ENCODE data around the gene GGCT. TPM values are rescaled to one million over a fixed set of nuclear protein-coding genes. Genes with fewer than 3 reads are reported as not detected.
"Not testable (repeated sequence)": the region's sequence is repeated elsewhere in the genome, so short reads cannot be mapped to it uniquely, and the experiment has no call there.

Gene GGCT
- total RNA-seq, 4 donors from 2014 or later = 4.9 to 35.9 (median 21.3) TPM

DNA sequence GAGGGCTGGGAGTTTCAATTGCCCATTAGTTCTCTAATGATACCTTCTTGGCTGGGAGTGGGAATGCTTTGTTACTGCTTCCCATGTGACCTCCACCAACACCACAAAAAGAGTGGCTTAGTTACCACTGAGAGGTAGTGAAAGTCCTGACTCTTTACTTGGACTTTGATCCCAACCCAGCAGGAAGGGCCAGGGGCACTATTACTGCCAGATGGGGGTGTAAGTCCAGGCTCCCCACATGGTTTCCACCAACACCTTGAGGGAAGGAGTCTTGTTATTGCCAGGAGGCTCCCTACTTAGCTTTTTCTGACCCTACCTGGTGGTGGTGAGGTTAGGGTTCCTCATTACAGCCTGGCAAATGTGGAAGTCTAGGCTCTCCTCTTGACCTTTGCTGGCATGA lies 11.4 kb downstream of the GGCT start:
- DNase-seq = no peak
- no peak for TF ChIP-seq CTCF (IDR thresholded peaks at IDR 0.05)
- no peak for TF ChIP-seq POLR2A (IDR thresholded peaks at IDR 0.05)
- no peaks in the 10 kb centered on the region for H3K4me1 ChIP-seq
- no peak overlapping the region for H3K27ac ChIP-seq
- no peaks in the 10 kb centered on the region for H3K27me3 ChIP-seq
- H3K36me3 ChIP-seq = no peaks in the 10 kb centered on the region
- intact Hi-C loops (cut with DNase I; ENCODE audit: low total_unique reads) = no loop called here
- no peak overlapping the region for H3K4me3 ChIP-seq
- no peaks in the 10 kb centered on the region for H3K9me3 ChIP-seq

GRCh38 chr7:30491417-30491816 lies 13.2 kb downstream of the GGCT start:
- Histone ChIP-seq H3K36me3 (no peaks in the 10 kb centered on the region), H3K27ac (no peak overlapping the region), H3K9me3 (no peaks in the 10 kb centered on the region), H3K4me3 (no peak overlapping the region), H3K4me1 (no peaks in the 10 kb centered on the region), H3K27me3 (no peaks in the 10 kb centered on the region)
- intact Hi-C loops (cut with DNase I; ENCODE audit: low total_unique reads) = no loop called here
- no peak for TF ChIP-seq POLR2A (IDR thresholded peaks at IDR 0.05)
- TF ChIP-seq CTCF (IDR thresholded peaks at IDR 0.05) = no peak
- no peak for DNase-seq

- intact Hi-C loops (cut with DNase I; ENCODE audit: low total_unique reads) = no loop called here
- TF ChIP-seq POLR2A (IDR thresholded peaks at IDR 0.05) (no peak), CTCF (IDR thresholded peaks at IDR 0.05) (no peak)
- H3K4me1 ChIP-seq = no peaks in the 10 kb centered on the region
- no peaks in the 10 kb centered on the region for H3K9me3 ChIP-seq
- no peaks in the 10 kb centered on the region for H3K36me3 ChIP-seq
- no peak overlapping the region for H3K27ac ChIP-seq
- DNase-seq = no peak
- no peaks in the 10 kb centered on the region for H3K27me3 ChIP-seq
- no peak overlapping the region for H3K4me3 ChIP-seq
Observed at GRCh38 chr7:30487371-30487770, 17.3 kb downstream of the GGCT start.

DNA sequence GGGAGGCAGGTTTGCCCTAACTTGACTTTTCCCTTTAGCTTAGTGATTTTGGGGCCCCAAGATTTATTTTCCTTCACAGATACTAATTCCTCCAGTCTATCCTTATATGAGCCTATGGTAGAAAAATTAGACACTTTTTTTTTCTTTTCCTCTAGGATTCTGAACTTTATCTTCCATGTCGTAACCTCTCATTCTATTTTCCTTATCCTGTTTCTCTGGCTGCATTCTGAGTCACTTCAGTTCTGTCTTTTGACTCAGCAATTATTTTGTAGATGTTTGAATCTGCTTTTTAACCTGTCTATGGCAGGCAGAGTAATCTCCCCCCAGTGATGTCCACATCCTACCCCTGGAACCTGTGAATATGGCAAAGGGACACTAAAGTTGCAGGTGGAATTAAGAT lies 19.0 kb downstream of the GGCT start:
- Histone ChIP-seq H3K4me1 (no peaks in the 10 kb centered on the region), H3K27ac (no peak overlapping the region), H3K9me3 (no peaks in the 10 kb centered on the region), H3K4me3 (no peak overlapping the region), H3K27me3 (no peaks in the 10 kb centered on the region), H3K36me3 (no peaks in the 10 kb centered on the region)
- no peak for TF ChIP-seq POLR2A (IDR thresholded peaks at IDR 0.05)
- no peak for DNase-seq
- intact Hi-C loops (cut with DNase I; ENCODE audit: low total_unique reads) = no loop called here

GRCh38 chr7:30481416-30481815 lies 23.2 kb downstream of the GGCT start:
- intact Hi-C loops (cut with DNase I; ENCODE audit: low total_unique reads) = not testable (repeated sequence)

GRCh38 chr7:30479202-30480120 lies 25.2 kb downstream of the GGCT start:
- DNase-seq = no peak
- H3K27ac ChIP-seq = peak overlapping the region; percentile 93
- H3K9me3 ChIP-seq = no peaks in the 10 kb centered on the region
- no peaks in the 10 kb centered on the region for H3K27me3 ChIP-seq
- intact Hi-C loops (cut with DNase I; ENCODE audit: low total_unique reads) = no loop called here
- H3K36me3 ChIP-seq = no peaks in the 10 kb centered on the region
- H3K4me1 ChIP-seq = peaks cover 3 to 13% of the 10 kb centered on the region in 2 donors
- no peak for TF ChIP-seq POLR2A (IDR thresholded peaks at IDR 0.05)
- peak overlapping the region; percentile 69 to 90 for H3K4me3 ChIP-seq

More at GRCh38 chr7:30481416-30481815, 23.2 kb downstream of the GGCT start:
- not testable (repeated sequence) for H3K4me3 ChIP-seq, DNase-seq, H3K9me3 ChIP-seq, H3K27me3 ChIP-seq, H3K27ac ChIP-seq, H3K36me3 ChIP-seq
- peaks cover 0 to 13% of the 10 kb centered on the region in 2 donors for H3K4me1 ChIP-seq
